ENCODE results near the gene DYNC1H1. TPM values are rescaled to one million over a fixed set of nuclear protein-coding genes. Genes with fewer than 3 reads are reported as not detected.

The DYNC1H1 gene
- total RNA-seq, 1 experiment from 2014 or later, result 438 TPM

DNA sequence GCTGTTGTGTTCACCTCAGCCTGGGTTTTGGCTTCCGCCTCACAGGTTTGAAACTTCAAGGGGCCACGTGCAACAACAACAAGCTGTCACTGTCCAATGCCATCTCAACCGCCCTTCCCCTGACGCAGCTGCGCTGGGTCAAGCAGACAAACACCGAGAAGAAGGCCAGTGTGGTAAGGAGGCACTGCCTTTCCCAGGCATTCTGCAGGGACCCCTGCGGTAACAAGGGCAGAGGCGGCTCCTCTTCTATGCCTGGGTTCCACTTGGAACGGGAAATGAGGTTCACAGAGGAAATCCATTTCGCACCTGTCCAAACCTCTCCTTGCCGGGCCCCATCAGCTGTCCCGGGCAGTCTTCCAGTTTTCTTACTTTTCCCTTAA lies 85.6 kb downstream of the DYNC1H1 start (continued):
- TF ChIP-seq, protein P1, sequence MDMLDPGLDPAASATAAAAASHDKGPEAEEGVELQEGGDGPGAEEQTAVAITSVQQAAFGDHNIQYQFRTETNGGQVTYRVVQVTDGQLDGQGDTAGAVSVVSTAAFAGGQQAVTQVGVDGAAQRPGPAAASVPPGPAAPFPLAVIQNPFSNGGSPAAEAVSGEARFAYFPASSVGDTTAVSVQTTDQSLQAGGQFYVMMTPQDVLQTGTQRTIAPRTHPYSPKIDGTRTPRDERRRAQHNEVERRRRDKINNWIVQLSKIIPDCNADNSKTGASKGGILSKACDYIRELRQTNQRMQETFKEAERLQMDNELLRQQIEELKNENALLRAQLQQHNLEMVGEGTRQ (CRISPR knock-in tag; IDR thresholded peaks at IDR 0.05), result no peak

GRCh38 chr14:102050625-102051024 lies 86.3 kb downstream of the DYNC1H1 start:
- ATAC-seq (peak; percentile 7; the same call in 1 of the 2 replicates), DNase-seq (ENCODE audit: low spot score) (no peak)
- Mint-ChIP-seq H3K36me3 (peaks cover 50% of the 10 kb centered on the region), H3K9me3 (no peaks in the 10 kb centered on the region), H3K27ac (no peak overlapping the region), H3K27me3 (ENCODE audit: low read depth) (no peaks in the 10 kb centered on the region), H3K4me1 (peaks cover 10% of the 10 kb centered on the region), H3K4me3 (no peak overlapping the region)
- no peak for TF ChIP-seq STAT6 (CRISPR knock-in tag; conservative IDR thresholded peaks at IDR 0.05; ENCODE audit: low read depth)
- no peak for TF ChIP-seq AFF4 (CRISPR knock-in tag; IDR thresholded peaks at IDR 0.05; ENCODE audit: borderline replicate concordance)
- TF ChIP-seq FOXP4 (CRISPR knock-in tag; IDR thresholded peaks at IDR 0.05), result no peak
- no peak for TF ChIP-seq NR1H2 (CRISPR knock-in tag; IDR thresholded peaks at IDR 0.05)
- TF ChIP-seq NR2C2 (CRISPR knock-in tag; IDR thresholded peaks at IDR 0.05), result no peak
- TF ChIP-seq, protein P2, sequence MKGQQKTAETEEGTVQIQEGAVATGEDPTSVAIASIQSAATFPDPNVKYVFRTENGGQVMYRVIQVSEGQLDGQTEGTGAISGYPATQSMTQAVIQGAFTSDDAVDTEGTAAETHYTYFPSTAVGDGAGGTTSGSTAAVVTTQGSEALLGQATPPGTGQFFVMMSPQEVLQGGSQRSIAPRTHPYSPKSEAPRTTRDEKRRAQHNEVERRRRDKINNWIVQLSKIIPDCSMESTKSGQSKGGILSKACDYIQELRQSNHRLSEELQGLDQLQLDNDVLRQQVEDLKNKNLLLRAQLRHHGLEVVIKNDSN (CRISPR knock-in tag; IDR thresholded peaks at IDR 0.05), result no peak
- no peak for TF ChIP-seq ATF3 (CRISPR knock-in tag; conservative IDR thresholded peaks at IDR 0.05)
- no peak for TF ChIP-seq FOXP1 (CRISPR knock-in tag; IDR thresholded peaks at IDR 0.05; ENCODE audit: borderline replicate concordance)
- TF ChIP-seq, protein P3, sequence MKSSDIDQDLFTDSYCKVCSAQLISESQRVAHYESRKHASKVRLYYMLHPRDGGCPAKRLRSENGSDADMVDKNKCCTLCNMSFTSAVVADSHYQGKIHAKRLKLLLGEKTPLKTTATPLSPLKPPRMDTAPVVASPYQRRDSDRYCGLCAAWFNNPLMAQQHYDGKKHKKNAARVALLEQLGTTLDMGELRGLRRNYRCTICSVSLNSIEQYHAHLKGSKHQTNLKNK (CRISPR knock-in tag; IDR thresholded peaks at IDR 0.05), result no peak
- POLR2A ChIA-PET, result no interaction called here
- CTCF ChIA-PET, result interaction anchor here (1.7 to 2.9 kb wide), 2 partner anchors 46 to 264 kb away, joined by 8 to 9 read pairs; no protein-coding TSS in a partner anchor

- Mint-ChIP-seq H3K36me3 (peaks cover 48% of the 10 kb centered on the region), H3K9me3 (no peaks in the 10 kb centered on the region), H3K4me3 (no peak overlapping the region), H3K4me1 (peaks cover 26% of the 10 kb centered on the region), H3K27ac (no peak overlapping the region; the same call in 1 of the 2 replicates), H3K27me3 (ENCODE audit: low read depth) (no peaks in the 10 kb centered on the region)
- DNase-seq (ENCODE audit: low spot score) (no peak), ATAC-seq (no peak)
- ChIA-PET POLR2A (no interaction called here), CTCF (interaction anchor here (2.9 kb wide), 1 partner anchor 262 kb away, joined by 8 read pairs; no protein-coding TSS in a partner anchor)
- no peak for TF ChIP-seq GTF2I (CRISPR knock-in tag; conservative IDR thresholded peaks at IDR 0.05)
- TF ChIP-seq E2F5 (CRISPR knock-in tag; IDR thresholded peaks at IDR 0.05), result no peak
- no peak for TF ChIP-seq SOX15 (CRISPR knock-in tag; IDR thresholded peaks at IDR 0.05)
- TF ChIP-seq CDX4 (CRISPR knock-in tag; IDR thresholded peaks at IDR 0.05; ENCODE audit: borderline replicate concordance), result no peak
- TF ChIP-seq ATF1 (CRISPR knock-in tag; IDR thresholded peaks at IDR 0.05), result no peak
- no peak for TF ChIP-seq CTCF (IDR thresholded peaks at IDR 0.05)
Observed at GRCh38 chr14:102052522-102052921, 88.1 kb downstream of the DYNC1H1 start.
